Hematopoietic multipotent progenitor cell treated with erythropoietin and hydrocortisone succinate and interleukin-3 and kit ligand, for 17 days (in vitro differentiated cells): ENCODE results near the gene GUK1.

Experiments
- DNase-seq: peaks from one replicate; pipeline ENCODE4 v3.0.0-alpha.2; 2015; ENCODE audit warnings: low spot score

The GUK1 gene

GRCh38 chr1:228163007-228163753, 23.1 kb downstream of the GUK1 start:
- no peak for DNase-seq

DNA sequence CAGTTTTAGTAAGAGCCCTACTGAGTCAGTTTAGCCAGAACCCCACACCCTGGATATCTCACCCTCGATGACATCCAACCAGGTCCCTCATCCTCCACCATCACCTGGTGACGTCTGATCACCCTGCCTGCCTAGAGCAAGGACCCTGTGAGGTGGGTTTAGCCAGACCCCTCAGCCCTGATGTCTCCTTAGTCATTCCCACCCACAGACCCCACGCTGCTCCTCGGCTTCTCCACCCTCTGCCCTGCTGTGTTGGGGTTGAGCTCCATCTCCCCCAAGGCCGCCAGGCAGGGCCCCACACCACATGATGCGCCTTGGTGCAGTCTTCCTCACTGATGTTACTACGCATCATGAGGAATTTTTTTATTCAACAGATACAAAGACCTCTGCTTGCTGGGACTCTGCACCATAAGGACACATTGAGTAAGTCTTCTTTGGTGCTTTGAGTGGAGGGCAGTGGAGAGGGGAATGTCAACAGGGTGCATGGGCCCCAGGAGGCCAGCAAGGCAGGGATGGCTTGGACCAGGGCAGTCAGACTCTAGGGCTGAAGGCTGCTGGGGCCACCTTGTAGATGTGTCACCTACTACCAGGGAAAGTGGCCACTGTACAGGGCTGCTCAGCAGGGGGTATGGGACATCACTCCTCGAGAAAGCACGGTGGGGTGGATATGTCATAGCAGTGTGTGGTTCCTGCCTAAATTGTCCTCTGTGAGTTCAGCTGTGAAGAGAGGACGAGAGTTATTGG, 23.9 kb downstream of the GUK1 start:
- no peak for DNase-seq

DNA sequence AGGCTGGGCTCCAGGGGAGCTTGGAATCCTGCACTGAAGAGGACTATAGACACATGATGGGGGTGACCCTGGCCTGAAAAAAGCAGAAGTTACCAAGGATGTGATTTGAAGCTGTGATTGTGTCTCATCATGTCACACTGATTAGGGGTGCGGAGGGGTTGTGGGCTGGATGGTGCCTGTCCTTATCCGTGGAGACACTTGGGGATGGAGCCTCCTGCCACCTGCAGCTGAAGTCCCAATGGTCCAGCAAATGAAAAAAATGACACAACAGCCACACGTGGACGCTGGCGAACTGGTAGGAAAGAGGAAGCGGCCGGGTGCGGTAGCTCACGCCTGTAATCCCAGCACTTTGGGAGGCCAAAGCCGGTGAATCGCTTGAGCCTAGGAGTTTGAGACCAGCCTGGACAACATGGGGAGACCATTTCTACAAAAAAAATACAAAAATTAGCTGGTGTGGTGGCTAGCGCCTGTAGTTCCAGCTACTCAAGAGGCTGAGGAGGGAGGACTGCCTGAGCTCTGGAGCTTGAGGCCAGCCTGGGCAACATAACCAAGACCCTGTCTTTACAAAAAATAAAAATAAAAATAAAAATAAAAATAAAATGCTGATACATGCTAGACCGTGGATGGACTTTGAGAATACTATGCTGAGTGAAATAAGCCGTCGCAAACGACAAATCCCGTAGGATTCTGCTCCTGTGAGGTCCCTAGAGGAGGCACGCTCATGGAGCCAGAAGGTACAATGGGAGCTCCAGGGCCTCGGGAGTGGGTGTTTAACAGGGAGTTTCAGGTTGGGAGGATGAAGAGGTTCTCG, 24.7 kb downstream of the GUK1 start:
- DNase-seq, result no peak

DNA sequence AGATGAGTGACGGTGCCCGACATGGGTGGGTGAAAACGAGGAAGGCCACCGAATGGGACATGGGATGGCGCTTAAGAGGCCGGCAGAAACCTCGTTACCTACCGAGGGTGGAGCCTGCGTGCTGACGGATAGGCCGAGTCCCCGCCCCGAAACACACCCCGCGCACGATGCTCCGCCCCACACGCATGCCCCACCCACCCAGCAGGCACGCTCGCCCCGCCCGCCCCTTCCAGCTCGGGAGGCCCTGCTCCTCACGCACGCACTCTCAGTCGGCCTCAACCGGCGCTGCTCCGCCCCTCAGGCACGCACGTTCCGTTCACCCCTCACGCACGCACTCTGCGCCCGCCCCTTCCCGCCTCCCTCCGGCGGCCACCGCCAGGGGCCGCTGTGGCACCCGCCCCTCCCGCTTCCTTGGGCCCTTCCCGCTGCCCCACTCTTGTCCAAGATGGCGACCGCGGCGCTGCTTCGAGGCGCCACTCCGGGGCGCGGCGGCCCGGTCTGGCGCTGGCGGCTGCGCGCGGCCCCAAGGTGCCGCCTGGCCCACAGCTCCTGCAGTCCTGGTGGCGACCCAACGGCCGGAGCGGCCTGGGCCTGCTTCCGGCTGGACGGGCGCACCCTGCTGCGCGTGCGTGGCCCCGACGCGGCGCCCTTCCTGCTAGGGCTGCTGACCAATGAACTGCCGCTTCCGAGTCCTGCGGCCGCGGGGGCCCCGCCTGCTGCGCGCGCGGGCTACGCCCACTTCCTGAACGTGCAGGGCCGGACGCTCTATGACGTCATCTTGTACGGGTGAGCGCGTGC, 25.5 kb downstream of the GUK1 start, which contains the start of gene IBA57:
IBA57 (plus strand) TSS at position 433 of the 798 bp plus-strand sequence; CDS start at position 446, 13 bp downstream.
- DNase-seq, result peak; percentile 100

- DNase-seq, result peak; percentile 97
Observed at GRCh38 chr1:228166170-228166936, 26.3 kb downstream of the GUK1 start.

- no peak for DNase-seq
Observed at GRCh38 chr1:228168563-228169270, 28.6 kb downstream of the GUK1 start.

- DNase-seq, result no peak
Observed at GRCh38 chr1:228169345-228169744, 29.3 kb downstream of the GUK1 start.

GRCh38 chr1:228170666-228171065, 30.6 kb downstream of the GUK1 start:
- DNase-seq, result no peak

DNA sequence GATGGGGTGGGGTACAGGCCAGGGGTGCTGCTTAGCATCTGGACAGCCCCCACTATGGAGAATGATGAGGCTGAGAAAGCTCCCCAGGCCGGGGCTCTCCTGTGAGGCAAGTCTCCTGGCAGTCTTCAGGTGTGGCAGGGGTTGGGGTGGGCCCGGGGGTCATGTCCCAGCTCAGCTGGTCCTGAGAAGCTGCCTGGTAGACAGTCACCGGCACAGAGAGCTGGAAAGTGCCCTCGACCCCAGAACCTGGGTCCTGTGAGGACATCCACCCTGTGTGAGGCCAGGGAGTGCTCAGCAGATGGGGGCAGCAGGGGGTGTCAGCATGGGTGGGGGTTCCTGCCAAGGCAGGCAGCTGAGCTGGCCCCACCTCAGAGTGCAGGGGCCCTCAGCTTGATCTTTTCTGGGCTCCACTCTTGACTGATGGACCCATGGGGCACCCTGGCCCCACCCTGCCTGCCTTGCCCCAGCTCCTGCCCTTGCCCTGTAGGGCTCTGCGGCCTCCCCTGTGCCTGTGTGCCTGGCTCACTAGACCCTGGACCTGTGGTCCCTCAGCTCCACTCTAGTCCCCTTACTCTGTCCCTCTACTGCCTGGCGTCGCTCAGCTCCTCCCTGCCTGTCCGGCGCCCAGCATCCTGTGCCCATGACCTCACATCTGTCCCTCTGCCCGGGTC, 31.3 kb downstream of the GUK1 start:
- no peak for DNase-seq

DNA sequence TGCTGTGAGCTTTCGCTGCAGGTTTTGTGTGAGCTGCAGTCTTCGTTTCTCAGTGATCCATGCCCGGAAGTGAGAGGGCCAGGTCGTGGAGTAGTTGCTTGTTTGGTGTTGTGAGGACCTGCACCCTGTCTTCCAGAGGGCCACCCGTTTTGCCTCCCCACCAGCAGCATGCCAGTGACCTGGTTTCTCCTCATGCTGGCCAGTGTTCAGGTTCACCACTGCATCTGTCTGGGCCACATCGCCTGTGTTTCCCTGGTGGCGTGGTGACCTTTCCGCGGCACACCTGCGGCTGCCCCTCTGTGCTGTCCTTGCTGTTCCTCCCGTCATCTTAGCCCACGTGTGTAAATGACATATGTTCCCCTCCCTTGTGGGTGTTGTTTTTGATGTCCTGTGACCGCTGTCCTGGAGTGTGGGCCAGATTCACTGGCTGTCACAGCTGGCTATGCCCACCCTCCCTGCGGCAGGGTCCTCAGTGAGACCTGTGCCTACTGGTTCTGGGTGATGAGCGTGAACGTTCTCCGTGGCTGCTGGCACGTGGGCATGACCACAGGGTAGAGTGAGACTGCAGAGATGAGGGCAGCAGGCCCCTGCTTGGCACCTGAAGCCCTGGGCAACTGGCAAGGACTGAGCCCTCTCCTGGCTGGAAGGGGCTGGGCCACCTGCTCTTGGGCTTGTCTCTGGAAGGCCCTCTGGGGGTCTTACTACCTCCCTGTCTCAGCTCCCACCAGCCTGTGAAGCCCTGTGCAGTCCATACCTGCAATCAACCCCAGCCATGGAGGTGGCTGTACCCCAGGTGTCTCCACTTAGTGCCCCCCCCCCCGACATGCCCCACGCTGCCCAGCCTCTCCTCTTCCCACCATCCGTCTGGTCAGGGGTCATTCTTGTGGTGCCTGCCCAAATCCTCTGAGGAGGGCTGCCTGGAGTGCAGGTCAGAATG, 32.8 kb downstream of the GUK1 start:
- no peak for DNase-seq

GRCh38 chr1:228173528-228174481, 33.7 kb downstream of the GUK1 start:
- peak; percentile 78 for DNase-seq

- peak; percentile 82 for DNase-seq
Observed at GRCh38 chr1:228174482-228175315, 34.6 kb downstream of the GUK1 start.

DNA sequence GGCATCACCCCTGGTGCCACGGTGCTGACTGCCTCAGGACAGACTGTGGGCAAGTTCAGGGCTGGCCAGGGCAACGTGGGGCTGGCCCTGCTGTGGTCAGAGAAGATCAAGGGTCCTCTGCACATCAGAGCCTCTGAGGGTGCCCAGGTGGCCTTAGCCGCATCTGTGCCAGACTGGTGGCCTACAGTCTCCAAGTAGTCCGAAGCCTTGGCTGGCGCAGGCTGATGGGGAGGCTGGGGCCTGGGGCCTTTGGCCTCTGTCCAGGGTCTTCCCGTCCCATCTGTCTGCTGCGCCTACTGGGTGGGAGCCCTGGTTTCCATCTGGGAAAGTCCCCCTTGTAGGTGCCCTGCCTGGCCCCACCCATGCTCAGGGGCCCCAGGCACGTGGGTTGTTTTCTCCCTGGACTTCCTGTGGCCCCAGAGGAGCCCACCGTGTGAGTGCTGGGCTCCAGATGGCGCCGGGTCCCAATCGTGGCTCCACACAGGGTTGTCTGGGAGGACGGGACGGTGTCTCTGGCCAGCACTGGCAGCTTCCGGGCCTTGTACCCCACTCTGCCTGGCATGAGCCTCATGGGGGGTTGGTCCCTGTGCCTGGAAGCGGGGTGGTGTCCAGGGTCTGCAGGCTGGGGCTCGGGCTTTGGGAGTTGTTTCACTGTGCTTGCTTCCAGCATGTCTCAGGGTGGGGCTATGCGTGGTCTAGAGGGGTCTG, 35.4 kb downstream of the GUK1 start:
- peak; percentile 60 for DNase-seq

GRCh38 chr1:228176024-228176395, 35.9 kb downstream of the GUK1 start:
- peak; percentile 37 for DNase-seq

GRCh38 chr1:228176461-228177182, 36.5 kb downstream of the GUK1 start:
- DNase-seq, result no peak
